ENCODE data around the gene THADA.
"Not testable (repeated sequence)": the region's sequence is repeated elsewhere in the genome, so short reads cannot be mapped to it uniquely, and the experiment has no call there.

THADA gene

DNA sequence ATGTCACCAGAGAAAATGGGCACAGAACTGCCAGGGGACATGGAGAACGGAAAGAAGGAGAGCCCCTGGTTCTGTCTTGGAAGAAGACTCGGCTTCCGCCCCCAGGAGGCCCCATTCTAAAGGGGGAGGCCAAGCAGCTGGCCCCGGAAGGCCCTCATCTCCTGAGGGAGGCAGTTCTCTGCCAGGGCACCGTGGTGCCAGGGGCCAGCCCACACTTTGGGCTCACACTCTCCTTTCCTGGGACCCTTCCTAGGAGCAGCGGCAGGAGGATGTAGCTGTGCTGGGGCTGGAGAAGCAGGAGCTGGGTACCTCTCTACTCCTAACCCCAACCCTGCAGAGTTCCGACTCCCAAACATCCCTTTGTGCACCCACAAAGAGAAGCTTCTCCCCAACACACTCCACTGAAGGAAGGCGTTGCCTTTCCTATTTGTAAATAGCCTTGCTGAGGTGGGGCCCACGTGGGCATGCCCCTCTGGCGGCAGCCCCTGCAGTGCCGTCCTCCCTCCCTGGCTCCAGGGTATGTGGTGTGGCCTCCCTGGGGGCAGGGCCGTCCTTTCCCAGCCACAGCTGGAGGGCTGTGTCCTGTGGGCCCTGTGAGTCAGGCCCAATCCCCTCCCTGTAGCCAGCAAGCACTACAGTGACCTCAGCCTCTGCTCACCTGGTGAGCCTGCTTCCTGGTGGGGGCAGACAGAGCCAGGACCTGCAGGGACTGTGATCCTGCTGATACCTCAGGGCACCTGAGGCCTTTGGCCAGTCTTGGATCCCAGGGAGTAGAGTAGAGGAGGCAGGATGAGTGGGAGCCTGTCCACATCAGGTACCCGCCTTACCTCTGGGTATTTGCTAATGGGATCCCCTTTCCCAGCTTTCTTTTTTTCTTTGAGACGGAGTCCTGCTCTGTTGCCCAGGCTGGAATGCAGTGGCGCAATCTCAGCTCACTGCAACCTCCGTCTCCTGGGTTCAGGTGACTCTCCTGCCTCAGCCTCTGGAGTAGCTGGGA is 396.0 kb downstream of the THADA start:
- DNase-seq, result no peak

DNA sequence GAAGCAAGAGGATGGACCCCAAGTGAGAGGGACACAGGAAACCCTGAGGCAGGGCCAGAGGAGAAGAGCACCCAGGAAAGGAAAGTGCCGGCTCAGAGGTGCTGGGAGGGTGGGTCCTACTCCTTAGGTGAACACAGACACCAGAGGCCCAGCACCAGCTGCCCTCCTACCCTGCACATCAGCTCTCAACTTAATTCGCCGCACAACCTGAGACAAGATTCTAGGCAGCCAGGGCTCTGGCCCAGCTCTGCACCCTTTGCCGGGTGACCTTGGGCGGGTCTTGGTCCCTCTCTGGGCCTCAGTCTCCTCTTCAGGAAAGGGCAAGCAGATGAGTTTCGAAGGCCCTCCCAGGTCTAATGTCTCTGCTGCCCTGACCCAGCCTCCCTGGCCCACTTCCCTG is 397.6 kb downstream of the THADA start:
- DNase-seq, result no peak

DNA sequence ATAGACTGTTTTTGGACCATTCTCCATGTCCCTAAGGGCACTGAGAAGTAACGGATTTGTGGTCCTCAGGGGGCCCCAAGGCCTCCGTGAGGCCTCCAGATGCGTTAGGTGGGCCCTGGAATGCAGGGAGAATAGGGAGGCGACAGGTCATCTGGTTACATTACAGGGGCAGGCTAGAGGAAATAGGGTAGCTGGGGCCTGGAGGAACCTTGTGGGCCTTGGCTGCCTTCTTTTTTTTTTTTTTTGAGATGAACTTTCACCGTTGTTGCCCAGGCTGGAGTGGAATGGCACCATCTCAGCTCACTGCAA is 398.3 kb downstream of the THADA start:
- no peak for DNase-seq

DNA sequence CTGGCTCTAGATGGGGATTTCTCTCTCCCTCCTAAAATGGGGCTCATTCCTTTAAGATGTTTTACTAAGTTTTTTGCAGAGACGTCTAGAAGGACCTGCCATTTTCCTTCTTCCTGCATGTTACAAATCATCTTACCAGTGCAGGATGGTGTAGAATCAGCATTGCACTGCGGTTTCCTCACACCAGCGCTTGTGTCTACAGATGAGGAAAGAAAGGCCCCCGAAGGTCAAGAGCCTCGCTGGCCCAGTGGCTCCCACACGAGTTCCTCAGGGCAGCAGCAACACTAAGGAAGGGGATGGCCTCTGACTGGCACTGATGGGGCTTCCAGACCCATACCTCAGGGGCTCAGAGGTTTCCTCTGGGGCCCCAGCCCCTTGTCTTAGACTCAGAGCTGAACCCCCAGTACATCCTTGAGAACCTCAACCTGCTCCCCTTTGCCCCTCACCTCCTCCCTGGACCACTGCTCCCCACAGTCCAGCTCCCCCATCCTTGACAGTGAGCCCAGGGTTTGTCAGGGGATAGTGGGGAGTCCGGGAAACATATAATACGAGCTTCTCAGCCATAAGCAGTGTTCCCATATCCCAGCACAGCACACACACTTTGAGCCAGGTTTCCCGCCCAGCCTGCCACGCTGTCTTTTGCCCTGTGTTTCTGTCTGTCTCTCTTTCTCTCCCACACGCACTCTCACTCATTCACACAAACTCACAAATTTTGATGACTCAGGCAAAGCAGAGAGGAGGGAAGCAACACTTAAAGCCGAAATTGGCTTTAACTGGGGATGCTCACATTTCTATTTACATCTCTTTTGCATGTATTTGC is 398.9 kb downstream of the THADA start:
- no peak for DNase-seq

DNA sequence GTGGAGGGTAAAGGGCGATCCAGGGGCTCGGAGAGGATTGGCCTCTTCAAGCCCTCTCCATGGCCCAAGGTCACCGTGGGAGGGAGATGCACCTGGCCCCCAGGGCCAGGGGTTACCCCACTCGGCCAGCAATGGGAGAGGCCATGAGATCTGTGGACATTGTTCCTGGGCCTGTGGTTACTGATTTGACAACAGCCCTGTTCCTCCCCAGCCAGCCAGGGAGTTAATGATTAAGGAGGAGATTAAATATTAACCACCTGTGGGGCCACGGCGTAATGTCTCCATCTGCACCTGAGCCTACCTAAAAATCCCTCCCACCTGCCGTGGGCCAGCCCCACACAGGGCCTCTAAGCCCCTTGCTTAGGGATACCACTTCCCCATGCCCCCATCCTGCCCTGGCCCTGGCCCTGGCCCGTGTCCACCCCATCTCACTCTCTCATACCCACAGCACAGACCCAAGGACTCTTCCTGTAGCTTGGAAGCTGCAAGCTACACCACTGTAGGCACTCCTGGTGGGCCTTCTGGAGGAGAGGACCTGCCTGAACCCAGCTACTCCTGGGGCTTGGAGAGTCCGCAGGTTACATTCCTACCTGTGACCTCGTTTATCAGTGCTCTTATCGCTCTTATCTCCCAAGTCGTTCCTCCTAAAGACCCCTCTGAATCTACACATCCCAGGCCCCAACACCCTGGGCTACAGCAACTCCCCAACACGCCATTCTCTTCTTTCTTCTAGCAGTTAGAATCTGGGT is 401.5 kb downstream of the THADA start:
- DNase-seq, result no peak

DNA sequence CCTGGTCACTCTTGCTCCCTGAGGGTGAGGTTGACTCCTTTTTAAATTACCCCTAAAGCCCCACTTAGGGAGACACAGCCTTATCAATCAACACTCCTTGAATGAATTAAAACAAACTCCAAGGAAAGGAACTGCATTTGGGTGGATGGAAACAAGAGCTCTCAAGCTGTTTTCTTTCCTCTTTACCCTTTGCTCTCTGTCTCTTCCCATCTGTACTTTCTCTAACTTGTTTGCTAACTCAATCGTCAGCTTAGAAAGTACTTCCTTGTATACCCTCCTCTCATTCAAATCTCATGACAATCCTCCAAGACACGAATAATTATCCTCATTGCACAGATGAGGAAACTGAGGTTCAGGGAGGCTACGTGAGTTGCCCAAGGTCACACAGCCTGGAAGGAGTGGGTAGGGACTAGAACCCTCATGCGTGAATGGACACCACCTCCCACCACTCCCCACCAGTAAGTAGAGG is 402.2 kb downstream of the THADA start:
- DNase-seq, result no peak

DNA sequence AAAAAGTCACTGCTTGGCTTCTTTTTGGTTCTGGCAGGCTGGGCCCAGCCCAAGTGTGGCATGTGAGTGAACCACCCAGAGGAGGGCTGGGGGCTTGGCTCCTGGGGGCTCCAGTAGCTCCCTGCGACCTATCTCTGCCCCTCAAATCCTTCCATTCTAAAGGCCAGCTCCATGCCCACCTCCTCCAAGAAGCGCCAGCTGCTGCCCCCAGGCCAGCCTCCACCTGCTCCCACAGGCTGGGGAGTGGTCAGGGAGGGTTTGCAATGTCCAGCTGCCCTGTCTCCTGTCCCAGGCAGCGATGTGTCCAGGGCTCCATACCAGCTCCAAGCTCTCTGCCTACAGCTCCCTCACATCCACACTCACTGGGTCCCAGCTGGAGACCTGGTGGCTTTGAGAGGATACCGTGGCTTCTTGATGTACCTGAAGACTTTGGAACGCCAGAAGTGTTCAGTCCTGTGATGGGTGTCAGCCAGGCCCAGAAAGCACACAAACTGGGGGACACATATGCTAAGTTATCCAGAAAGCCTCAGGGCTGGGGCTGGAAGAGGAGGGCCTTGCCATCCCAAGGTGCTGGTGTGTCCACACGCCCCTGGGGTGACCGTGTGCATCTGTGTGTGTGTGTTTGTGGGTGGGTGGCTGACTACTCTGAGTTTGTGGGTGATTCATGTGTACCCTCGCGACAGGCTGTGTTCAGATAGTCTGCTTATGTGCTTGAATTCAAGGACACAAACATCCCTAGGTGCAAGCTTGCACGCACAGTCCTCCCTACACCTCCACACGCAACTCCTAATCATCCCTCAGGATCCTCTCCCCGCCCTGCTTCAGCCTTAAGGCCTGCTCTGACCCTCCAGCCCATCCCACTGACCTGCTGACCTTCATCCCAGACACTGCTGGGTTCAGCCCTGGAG is 402.8 kb downstream of the THADA start:
- DNase-seq, result no peak

DNA sequence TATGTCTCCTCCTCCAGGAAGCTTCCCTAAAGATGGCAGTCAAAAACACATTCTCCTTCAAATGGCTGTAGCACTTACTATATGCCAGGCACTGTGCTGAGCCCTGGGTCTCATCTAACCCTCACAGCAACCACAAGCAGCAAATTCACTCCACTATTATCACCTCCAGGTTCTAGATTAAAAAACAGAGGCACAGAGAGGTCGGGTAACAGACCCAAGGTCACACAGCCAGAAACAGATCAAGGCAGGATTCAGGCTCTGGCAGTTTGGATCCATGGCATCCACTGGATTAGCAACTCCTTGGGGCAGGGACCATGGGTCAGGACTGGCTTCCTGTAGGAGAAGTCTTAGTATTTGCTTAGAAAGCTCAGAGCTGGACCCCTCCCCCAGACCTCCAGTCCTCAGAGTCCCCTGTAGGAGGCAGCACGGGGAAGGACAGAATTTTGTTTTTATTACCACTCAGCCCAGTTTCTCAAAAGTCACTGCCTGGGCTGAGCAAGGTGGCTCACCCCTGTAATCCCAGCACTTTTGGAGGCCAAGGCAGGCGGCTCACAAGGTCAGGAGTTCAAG is 403.8 kb downstream of the THADA start:
- no peak for DNase-seq

DNA sequence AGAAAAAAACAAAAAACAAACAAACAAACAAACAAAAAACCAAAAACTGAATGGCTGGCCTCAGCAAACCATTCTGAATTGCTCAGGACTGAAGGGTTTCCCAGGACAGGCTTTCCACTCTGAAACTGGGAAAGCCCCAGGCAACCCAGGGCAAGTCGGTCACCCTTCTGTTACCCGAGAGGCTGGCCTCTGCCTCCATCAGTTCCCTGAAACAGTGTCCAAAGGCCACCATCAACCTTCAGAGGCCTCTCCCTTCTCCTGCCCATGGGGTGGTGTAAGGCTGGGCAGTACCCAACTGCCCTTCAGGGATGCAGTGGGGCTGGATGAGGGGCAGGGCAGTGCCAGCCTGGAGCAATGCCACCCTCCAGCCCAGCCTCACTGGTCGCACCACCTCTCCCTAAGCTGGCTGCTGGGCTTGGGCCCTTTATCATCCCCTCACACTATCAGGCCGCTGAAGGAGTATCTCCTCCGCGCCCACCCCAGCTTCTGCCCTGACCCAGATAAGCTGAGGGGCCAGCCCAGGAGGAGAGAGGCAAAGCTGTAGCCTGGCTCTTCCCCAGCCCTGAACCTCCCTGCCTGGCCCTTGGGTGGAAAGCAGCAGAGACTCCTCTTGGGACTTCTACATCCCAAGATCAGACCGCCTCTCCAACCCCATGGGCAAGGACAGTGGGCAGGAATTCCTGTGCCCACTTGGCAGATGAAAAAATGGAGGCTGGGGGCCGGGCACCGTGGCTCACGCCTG is 405.4 kb downstream of the THADA start:
- no peak for DNase-seq

DNA sequence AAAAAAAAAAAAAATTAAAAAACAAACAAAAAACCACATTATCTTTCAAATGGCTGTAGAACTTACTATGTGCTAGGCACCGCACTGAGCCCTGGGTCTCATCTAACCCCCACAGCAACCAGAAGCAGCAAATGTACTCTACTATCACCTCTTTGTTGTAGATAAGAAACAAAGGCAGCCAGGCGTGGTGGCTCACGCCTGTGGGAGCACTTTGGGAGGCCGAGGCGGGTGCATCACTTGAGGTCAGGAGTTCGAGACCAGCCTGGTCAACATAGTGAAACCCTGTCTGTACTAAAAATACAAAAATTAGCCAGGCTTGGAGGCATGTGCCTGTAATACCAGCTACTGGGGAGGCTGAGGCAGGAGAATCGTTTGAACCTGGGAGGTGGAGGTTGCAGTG is 406.0 kb downstream of the THADA start:
- DNase-seq, result not testable (repeated sequence)

DNA sequence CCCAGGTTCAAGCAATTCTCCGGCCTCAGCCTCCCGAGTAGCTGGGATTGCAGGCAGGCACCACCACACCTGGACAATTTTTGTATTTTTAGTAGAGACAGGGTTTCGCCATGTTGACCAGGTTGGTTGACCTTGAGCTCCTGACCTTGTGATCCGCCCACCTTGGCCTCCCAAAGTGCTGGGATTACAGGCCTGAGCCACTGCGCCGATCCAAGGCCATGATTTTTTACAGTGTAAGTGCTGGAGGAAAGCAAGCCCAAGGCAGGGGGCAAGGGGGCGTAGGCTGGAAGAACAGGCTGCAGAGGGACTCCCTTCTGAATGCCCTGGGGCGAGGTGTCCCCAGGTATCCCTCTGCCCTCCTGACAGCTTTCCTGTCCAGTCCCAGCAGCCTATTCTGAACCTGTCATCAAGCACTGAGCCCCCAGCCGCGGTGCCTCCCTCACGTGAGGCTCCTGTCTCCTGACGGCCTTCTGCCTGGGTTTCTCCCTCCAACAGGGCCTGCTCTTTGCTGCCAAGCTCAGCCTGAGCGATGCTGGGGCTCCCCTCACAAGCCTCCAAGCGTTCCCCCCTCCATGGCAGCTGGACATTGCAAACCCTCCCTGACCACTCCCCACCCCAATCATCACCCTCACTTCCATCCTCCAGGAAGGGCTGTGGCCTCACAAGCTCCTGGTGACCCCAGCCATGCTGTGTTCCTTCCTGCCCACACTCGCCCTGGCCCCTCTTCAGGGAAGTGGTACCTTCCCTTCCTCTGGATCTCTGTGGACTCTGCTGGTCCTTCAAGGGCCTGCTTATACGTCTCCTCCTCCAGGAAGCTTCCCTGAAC is 407.1 kb downstream of the THADA start:
- DNase-seq, result no peak

DNA sequence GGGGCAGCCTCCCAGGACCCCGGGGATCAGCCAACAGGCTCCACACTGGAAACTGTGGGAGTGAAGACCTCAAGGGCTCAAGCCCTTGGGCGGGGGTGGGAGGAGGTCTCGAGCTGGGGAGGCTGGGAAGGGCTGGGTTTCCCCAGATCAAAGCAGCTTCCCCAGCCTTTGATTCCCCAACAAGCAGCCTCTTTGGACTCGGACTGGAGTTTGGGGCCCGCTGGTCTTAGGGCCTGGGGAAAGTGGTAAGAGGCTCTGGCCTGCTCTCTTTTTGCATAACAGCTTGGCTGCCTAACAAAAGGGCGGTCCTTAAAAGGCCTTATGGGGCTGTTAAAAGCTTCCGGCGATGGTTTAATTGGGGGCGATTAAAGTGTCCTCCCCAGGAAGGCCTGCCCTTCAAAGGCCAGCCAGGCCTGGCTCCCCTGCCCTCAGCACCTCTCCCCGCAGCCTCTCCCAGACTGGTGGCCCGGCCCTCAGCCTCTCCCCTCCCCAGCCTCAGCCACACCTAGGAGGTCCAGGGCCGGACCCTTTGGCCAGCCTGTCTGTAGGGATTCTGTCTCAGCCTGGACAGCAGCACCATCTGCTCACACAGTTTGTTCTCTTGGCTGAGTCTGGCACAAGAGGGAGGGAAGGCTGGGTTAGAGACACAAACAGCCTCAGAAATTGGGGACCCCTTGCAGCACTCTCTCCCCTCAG is 409.0 kb downstream of the THADA start:
- no peak for DNase-seq

DNA sequence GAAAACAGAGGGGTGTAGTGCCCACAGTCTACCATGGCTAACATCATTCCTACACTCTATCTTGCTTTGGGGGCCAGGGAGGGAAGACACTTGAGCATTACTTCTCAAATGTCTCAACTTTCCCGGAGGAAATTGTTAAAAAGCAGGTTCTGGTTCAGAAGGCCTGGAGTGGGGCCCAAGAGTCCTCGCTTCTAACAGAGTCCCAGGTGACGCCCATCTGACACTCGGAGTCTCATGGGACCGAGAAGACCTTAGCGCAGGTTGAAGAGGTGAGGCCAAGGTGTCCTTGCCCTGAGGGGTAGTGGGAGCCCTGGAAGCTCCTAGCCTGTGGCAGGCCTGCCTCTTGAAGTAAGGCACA is 409.5 kb downstream of the THADA start:
- DNase-seq, result no peak

DNA sequence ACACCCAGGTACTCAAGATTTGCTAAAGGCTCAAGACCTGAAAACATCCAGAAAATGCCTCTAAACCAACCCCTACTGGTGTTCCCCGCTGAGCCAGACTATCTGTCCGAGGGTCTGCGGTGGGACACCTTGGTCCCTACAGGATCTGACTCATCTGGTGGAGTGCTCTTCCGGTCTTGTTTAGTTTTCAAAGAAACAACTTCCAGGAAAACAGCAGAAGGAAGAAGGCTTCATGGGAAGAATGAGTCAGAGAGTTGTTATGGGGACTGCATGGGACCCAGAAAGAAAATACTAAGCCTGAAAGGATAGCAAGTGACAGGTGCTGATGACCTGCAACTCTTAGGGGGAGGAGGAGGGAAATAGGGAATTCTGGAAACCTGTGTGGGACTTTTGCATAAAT is 410.7 kb downstream of the THADA start:
- DNase-seq, result no peak

DNA sequence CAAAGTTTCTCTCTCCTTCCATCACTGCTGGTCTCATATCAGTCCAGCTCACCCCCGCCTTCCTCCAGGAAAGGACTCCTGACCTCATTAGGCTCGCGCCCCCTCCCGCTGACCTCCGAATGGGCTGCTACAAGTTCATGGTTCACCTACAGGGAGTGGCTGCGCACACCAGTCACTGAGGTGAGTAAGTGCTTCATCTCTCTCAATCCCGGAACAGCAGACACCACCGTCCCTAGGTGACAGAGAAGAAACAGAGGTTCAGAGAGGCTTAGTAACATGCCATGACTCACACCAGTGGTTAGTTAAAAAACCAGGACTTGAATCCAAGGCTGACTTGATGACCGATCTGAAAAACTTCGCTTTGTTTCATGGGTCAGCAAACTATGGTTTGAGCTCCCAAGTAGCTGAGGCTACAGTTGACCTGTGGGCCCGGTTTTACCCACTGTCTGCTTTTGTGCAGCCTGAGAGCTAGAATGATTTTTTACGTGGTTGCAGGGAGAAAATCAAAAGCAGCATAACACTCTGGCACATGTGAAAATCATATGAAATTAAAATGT is 411.4 kb downstream of the THADA start:
- no peak for DNase-seq

DNA sequence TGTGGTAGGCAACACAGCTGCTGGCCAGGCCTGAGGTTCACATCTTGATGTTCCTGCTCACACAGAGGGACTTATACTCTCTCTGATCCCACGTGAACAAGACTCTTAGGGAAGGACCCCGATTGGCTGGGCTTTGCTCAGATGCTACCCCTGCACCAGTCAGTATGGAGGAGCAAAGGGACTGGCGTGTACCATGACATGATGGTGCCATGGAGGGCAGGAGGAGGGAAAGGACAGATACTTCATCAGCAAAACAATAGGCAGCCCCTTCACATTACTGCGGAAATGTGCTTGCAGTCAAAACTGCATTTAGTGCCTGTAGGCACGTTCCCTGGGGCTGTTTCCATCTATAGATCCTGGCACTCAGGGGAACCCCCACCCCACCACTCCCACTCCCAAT is 412.1 kb downstream of the THADA start:
- no peak for DNase-seq

DNA sequence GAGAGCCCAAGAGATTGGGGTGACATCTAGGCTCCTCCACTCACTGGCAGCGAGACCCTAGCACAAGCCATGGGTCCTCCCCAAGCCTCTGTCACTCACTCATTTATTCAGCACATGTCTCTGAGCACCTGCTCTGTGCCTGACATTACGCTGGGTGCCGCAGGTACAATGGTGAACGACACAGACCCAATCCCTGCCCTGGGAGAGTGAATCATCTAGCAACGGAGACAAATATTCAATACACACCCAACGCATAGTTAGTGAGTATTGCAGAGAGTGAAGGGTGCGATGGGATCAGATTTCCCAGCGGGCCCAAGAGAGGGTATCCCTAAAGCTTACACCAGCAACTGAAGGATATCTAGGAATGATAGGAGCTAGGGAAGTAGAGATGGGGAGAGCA is 414.9 kb downstream of the THADA start:
- no peak for DNase-seq
